GM23248 (cell line): ENCODE results near the gene UBE2S.

Source experiments
- EZH2 ChIP-seq: fragments of 200-600 bp; sonication (generic); IDR thresholded peaks from 2 replicates; pipeline ENCODE4 v1.6.1; 2018; ENCODE audit warnings: antibody characterized with exemption, mild to moderate bottlenecking; ENCODE audit not compliant: insufficient read depth, poor library complexity, severe bottlenecking
- EZH2phosphoT487 ChIP-seq: fragments of 200-600 bp; sonication (generic); IDR thresholded peaks from 2 replicates; pipeline ENCODE4 v1.6.1; 2018; ENCODE audit warnings: antibody characterized with exemption, moderate library complexity, mild to moderate bottlenecking, low read depth; ENCODE audit not compliant: insufficient read depth

- no peak for TF ChIP-seq EZH2phosphoT487
- no peak for TF ChIP-seq EZH2
These were observed 378 bp upstream of the UBE2S start for GRCh38 chr19:55407800-55408532.
